Right lobe of liver (tissue), 4 donors: Measurements from ENCODE around the gene DUOXA2.

Experiments
- CTCF ChIP-seq, 4 donors: fragments of 200-600 bp in 3 of 4; fragments of 450-650 bp in 1 of 4; IDR thresholded peaks; one replicate each; pipeline versions ENCODE4 v1.5.1 to v1.8.0; 2016 to 2022; ENCODE audit warnings: antibody characterized with exemption in 4 of 4, mild to moderate bottlenecking in 2 of 4
- POLR2A ChIP-seq: fragments of 450-650 bp; IDR thresholded peaks from one replicate; pipeline ENCODE4 v1.6.1; 2017; ENCODE audit warnings: antibody characterized with exemption, mild to moderate bottlenecking
- donor health status: DM: no; HTN: no; CAD: no.
- donor health status: DM: no; HTN: no; CAD: no.
- donor health status: DM: no; HTN: yes; CAD: no.

GRCh38 chr15:45094358-45094730, 19.8 kb upstream of the DUOXA2 start:
- TF ChIP-seq POLR2A (no peak), CTCF (IDR thresholded peaks at IDR 0.05) (no peak)
